Panc1 (cell line): ENCODE results near the gene COL11A2. TPM values are rescaled to one million over a fixed set of nuclear protein-coding genes. Genes with fewer than 3 reads are reported as not detected.

Experiments
- ATAC-seq: fragments of 200-7000 bp; cut with Tn5 transposase; 2 replicates; pipeline ENCODE4 v1.9.1; 2020; ENCODE audit warnings: mild to moderate bottlenecking, moderate library complexity
- BruUV-seq: library from RNA; stranded (reverse); fragments of 400-500 nt; replicated peaks from 2 replicates; lab custom pipeline; 2021; lab: Mats Ljungman, UMichigan
- CTCF ChIA-PET: fragments of 300-600 bp; sonication (Branson Sonifier 250); formaldehyde crosslinking; loops from one replicate; lab custom pipeline; 2022; ENCODE audit warnings: antibody characterized with exemption; lab: Charles Lee
- POLR2A ChIA-PET: fragments of 300-600 bp; sonication (Branson Sonifier 250); formaldehyde crosslinking; loops from one replicate; lab custom pipeline; 2022; ENCODE audit warnings: antibody characterized with exemption; lab: Charles Lee
- DNase-seq: peaks from one replicate; pipeline ENCODE4 v3.0.0-alpha.2; 2010; ENCODE audit warnings: low read depth, low spot score
- H3K27ac ChIP-seq: 2 replicates; pipeline ENCODE4 v1.5.1; 2011; ENCODE audit warnings: mild to moderate bottlenecking, low read length, inconsistent platforms
- H3K27me3 ChIP-seq: fragments of 200-500 bp; sonication (Bioruptor generic); 2 replicates; pipeline ENCODE4 v1.6.0; 2014; ENCODE audit warnings: low read length, inconsistent platforms; ENCODE audit not compliant: control insufficient read depth, insufficient read depth
- H3K36me3 ChIP-seq: fragments of 200-500 bp; sonication (Bioruptor generic); 2 replicates; pipeline ENCODE4 v1.5.1; 2014; ENCODE audit warnings: inconsistent platforms, mild to moderate bottlenecking, low read length, moderate library complexity; ENCODE audit not compliant: control insufficient read depth, insufficient read depth
- H3K4me1 ChIP-seq: 2 replicates; pipeline ENCODE4 v1.5.1; 2011; ENCODE audit warnings: inconsistent platforms, mild to moderate bottlenecking, low read length, moderate library complexity; ENCODE audit not compliant: control insufficient read depth, insufficient read depth
- H3K4me3 ChIP-seq, 2 experiments: 2 replicates each; pipeline ENCODE4 v1.5.1; 2011 to 2012; ENCODE audit warnings: low read depth in 2 of 2, low read length in 2 of 2, mild to moderate bottlenecking in 2 of 2, inconsistent platforms in 1 of 2, moderate library complexity in 1 of 2
- H3K9me3 ChIP-seq: fragments of 200-500 bp; sonication (Bioruptor generic); 2 replicates; pipeline ENCODE4 v1.5.1; 2014; ENCODE audit warnings: low read depth, mild to moderate bottlenecking, inconsistent platforms, low read length, moderate library complexity; ENCODE audit not compliant: control insufficient read depth, insufficient read depth
- POLR2AphosphoS5 ChIP-seq: IDR thresholded peaks from 2 replicates; pipeline ENCODE4 v1.6.1; 2012; ENCODE audit warnings: mild to moderate bottlenecking, low read depth, low read length, moderate library complexity
- SIN3A ChIP-seq: IDR thresholded peaks from 2 replicates; pipeline ENCODE4 v1.6.1; 2012; ENCODE audit warnings: low read depth, mild to moderate bottlenecking, low read length, moderate library complexity, borderline replicate concordance; ENCODE audit not compliant: insufficient read depth
- TCF7L2 ChIP-seq: IDR thresholded peaks from 2 replicates; pipeline ENCODE4 v1.6.1; 2011; ENCODE audit warnings: mild to moderate bottlenecking, low read depth, low read length, inconsistent platforms
- in situ Hi-C: cut with HindIII; loops from 2 replicates; pipeline ENCODE4 v1.10.0; 2016; ENCODE audit warnings: low sequenced_read_pairs, low pct_unique_long_range_greater_than_20kb
- intact Hi-C: fragments of 100-400 bp; cut with micrococcal nuclease; formaldehyde crosslinking; loops from one replicate; pipeline ENCODE4 v1.10.0; 2022; ENCODE audit not compliant: unreplicated experiment
- total RNA-seq: library from RNA; stranded (reverse); gene quantifications from one replicate; pipeline ENCODE4 v1.2.1, GENCODE V29; 2021; ENCODE audit not compliant: unreplicated experiment
- TF ChIP-seq, protein P1 (sequence below), 2 experiments: IDR thresholded peaks; 2 replicates each; pipeline ENCODE4 v1.6.1; 2011 to 2012; ENCODE audit warnings: low read depth in 2 of 2, control low read depth in 1 of 2, low read length in 1 of 2, mild to moderate bottlenecking in 1 of 2, moderate library complexity in 1 of 2; ENCODE audit not compliant: insufficient read depth in 1 of 2
- TF ChIP-seq, protein P2 (sequence below): fragments of 450-650 bp; IDR thresholded peaks from 2 replicates; pipeline ENCODE4 v1.5.1; 2017; ENCODE audit warnings: mild to moderate bottlenecking

COL11A2 gene
- total RNA-seq, 1 experiment from 2014 or later, result 0.57 TPM

DNA sequence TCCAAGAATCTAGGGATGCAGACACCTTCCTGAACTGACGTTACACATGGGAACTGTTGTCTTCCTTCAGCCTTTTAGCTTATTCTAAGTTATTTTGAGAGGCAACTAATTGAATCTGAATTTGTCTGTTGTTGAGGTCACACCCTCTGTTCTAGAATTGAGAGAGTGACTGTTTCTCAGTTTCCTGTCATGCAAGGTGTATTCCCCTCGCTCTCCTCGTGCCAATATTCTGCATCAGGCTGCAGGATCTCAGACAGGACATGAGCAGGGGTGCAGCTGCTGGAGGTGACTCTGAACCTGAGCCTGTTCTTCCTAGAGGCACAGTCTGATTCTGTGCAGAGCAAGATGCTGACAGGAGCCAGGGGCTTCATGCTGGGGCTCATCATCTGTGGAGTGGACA, 63.9 kb downstream of the COL11A2 start:
- intact Hi-C loops, result loop anchor here (10.0 kb wide), 1 partner anchor 46 kb away; no protein-coding TSS in a partner anchor
- DNase-seq (no peak), ATAC-seq (no peak)
- H3K4me1 ChIP-seq, result no peaks in the 10 kb centered on the region
- peaks cover 9% of the 10 kb centered on the region; the same call in 1 of the 2 replicates for H3K9me3 ChIP-seq
- ChIA-PET CTCF (interaction anchor here (0.6 kb wide), 1 partner anchor 1189 kb away, joined by 10 read pairs; no protein-coding TSS in a partner anchor), POLR2A (no interaction called here)
- H3K27ac ChIP-seq, result no peak overlapping the region
- H3K36me3 ChIP-seq, result no peaks in the 10 kb centered on the region
- BruUV-seq, result no TSS peak
- no peak overlapping the region for H3K4me3 ChIP-seq
- H3K27me3 ChIP-seq, result peaks cover 2% of the 10 kb centered on the region; the same call in 1 of the 2 replicates
- in situ Hi-C loops, result no loop called here
- TF ChIP-seq SIN3A, result no peak
- TF ChIP-seq TCF7L2, result no peak
- TF ChIP-seq, protein P1, sequence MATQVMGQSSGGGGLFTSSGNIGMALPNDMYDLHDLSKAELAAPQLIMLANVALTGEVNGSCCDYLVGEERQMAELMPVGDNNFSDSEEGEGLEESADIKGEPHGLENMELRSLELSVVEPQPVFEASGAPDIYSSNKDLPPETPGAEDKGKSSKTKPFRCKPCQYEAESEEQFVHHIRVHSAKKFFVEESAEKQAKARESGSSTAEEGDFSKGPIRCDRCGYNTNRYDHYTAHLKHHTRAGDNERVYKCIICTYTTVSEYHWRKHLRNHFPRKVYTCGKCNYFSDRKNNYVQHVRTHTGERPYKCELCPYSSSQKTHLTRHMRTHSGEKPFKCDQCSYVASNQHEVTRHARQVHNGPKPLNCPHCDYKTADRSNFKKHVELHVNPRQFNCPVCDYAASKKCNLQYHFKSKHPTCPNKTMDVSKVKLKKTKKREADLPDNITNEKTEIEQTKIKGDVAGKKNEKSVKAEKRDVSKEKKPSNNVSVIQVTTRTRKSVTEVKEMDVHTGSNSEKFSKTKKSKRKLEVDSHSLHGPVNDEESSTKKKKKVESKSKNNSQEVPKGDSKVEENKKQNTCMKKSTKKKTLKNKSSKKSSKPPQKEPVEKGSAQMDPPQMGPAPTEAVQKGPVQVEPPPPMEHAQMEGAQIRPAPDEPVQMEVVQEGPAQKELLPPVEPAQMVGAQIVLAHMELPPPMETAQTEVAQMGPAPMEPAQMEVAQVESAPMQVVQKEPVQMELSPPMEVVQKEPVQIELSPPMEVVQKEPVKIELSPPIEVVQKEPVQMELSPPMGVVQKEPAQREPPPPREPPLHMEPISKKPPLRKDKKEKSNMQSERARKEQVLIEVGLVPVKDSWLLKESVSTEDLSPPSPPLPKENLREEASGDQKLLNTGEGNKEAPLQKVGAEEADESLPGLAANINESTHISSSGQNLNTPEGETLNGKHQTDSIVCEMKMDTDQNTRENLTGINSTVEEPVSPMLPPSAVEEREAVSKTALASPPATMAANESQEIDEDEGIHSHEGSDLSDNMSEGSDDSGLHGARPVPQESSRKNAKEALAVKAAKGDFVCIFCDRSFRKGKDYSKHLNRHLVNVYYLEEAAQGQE (IDR thresholded peaks at IDR 0.05; ENCODE audit: insufficient read depth in 1 of 2, low read depth in 2 of 2, low read length in 1 of 2), result no peak
- TF ChIP-seq, protein P2, sequence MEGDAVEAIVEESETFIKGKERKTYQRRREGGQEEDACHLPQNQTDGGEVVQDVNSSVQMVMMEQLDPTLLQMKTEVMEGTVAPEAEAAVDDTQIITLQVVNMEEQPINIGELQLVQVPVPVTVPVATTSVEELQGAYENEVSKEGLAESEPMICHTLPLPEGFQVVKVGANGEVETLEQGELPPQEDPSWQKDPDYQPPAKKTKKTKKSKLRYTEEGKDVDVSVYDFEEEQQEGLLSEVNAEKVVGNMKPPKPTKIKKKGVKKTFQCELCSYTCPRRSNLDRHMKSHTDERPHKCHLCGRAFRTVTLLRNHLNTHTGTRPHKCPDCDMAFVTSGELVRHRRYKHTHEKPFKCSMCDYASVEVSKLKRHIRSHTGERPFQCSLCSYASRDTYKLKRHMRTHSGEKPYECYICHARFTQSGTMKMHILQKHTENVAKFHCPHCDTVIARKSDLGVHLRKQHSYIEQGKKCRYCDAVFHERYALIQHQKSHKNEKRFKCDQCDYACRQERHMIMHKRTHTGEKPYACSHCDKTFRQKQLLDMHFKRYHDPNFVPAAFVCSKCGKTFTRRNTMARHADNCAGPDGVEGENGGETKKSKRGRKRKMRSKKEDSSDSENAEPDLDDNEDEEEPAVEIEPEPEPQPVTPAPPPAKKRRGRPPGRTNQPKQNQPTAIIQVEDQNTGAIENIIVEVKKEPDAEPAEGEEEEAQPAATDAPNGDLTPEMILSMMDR, result no peak
- TF ChIP-seq POLR2AphosphoS5, result no peak

DNA sequence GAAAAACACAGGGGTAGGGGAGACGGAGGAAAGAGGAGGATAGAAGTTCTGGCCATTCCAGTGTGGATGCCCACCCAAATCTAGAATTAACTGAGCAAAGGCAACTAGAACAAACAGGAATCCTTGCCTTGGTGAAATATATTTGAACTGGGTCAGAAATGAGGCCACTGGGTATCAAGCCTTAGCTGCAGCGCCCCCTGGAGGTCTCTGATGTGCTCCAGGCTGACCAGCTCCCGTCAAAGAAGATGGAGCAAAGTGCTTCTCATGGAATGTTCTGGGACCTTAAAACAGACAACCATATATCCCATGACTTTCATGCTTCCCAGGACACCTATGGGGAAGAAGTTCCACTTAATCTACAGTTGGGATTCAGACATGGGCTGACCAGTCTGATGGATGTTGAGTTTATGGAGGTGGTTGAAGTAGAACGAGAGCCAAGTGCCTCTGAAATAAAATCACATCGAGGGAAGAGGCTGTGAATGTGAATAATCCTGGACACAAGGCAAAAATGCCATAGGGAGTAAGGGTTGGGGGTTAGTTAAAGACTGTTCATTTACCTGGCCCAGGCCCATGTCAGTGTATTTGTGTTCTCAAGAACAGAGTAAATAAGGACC, 66.1 kb downstream of the COL11A2 start:
- Histone ChIP-seq H3K27me3 (peaks cover 5% of the 10 kb centered on the region), H3K4me3 (no peak overlapping the region), H3K9me3 (peaks cover 9% of the 10 kb centered on the region; the same call in 1 of the 2 replicates), H3K27ac (no peak overlapping the region), H3K4me1 (no peaks in the 10 kb centered on the region), H3K36me3 (no peaks in the 10 kb centered on the region)
- ChIA-PET CTCF (interaction anchor here (0.6 to 1.4 kb wide), 2 partner anchors 47 to 122 kb away, joined by 4 to 5 read pairs; no protein-coding TSS in a partner anchor), POLR2A (no interaction called here)
- no TSS peak for BruUV-seq
- intact Hi-C loops, result loop anchor here (10.0 kb wide), 1 partner anchor 49 kb away; no protein-coding TSS in a partner anchor
- ATAC-seq (no peak), DNase-seq (no peak)
- no peak for TF ChIP-seq POLR2AphosphoS5
- TF ChIP-seq, protein P2, result peak; percentile 78
- TF ChIP-seq TCF7L2, result no peak
- TF ChIP-seq, protein P1 (IDR thresholded peaks at IDR 0.05; ENCODE audit: insufficient read depth in 1 of 2, low read depth in 2 of 2, low read length in 1 of 2), result no peak
- TF ChIP-seq SIN3A, result no peak
- in situ Hi-C loops, result no loop called here
